ENCODE results near the gene USP48. TPM values are rescaled to one million over a fixed set of nuclear protein-coding genes. Genes with fewer than 3 reads are reported as not detected.

USP48 gene
- total RNA-seq, 2 experiments from 2014 or later = 73.3 to 76.0 TPM

DNA sequence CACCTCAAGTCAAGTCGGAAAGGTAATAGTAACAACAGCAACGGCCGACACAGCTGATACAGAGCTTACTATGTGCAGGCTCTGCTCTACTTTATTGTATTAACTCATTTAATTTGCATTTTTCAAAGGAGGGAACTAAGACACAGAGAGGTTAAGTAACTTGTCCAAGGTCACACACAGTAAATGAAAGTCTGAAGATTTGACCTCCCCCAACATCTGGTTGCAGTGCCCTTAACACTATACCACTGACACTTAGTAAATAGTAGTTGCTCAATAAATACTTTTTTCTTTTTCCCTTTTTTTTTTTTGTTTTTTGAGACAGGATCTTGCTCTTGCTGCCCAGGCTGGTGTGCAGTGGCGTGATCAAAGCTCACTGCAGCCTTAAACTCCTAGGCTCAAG is 153.0 kb downstream of the USP48 start:
- ATAC-seq (ENCODE audit: poor library complexity) (no peak), DNase-seq (no peak)
- intact Hi-C loops (cut with DNase I, micrococcal nuclease) = no loop called here
- Mint-ChIP-seq H3K9me3 (no peaks in the 10 kb centered on the region), H3K36me3 (ENCODE audit: low read depth) (no peaks in the 10 kb centered on the region), H3K4me3 (no peak overlapping the region), H3K27me3 (peaks cover 7% of the 10 kb centered on the region), H3K27ac (no peak overlapping the region), H3K4me1 (ENCODE audit: low read depth) (no peaks in the 10 kb centered on the region)
- Histone ChIP-seq H3K4me1 (ENCODE audit: insufficient read depth, low read length) (no peaks in the 10 kb centered on the region), H3K9me3 (ENCODE audit: control insufficient read depth in 1 of 2, insufficient read depth in 1 of 2, low read length in 2 of 2) (peaks cover 0 to 4% of the 10 kb centered on the region in 2 experiments), H3K27me3 (ENCODE audit: control insufficient read depth in 1 of 2, insufficient read depth in 2 of 2, low read length in 2 of 2) (peaks cover 0 to 11% of the 10 kb centered on the region in 2 experiments), H3K4me3 (ENCODE audit: low read length) (no peak overlapping the region), H3K27ac (ENCODE audit: low read depth in 1 of 2, low read length in 2 of 2) (no peak overlapping the region), H3K36me3 (ENCODE audit: insufficient read depth, low read length) (no peaks in the 10 kb centered on the region)
- TF ChIP-seq CTCF (IDR thresholded peaks at IDR 0.05) = no peak
- ChIA-PET CTCF (no interaction called here), POLR2A (no interaction called here)

DNA sequence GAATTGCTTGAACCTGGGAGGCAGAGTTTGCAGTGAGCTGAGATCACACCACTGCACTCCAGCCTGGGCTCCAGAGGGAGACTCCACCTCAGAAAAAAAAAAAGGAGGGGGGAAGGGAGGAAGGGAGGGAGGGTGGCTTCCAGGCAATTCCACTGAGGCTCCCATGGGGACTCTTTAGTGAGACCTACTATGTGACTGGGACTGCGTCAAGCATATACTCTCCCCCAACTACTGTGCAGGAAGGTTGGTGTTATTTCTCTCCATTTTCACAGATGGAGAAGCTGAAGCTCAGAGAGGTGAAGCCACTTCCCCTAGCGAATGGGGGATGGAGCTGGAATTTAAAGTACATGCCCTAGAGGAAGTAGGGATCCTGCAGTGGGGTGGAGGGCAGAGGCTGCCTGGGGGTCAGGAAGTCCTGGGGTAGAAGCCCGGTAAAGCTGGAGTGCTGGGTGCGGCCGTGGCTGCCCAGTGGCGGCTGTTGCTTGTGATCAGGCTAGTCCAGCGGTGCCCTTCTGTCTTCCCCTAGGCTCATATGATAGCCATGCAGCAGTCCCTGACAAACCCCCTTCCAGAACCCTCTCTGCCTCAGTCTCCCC is 154.1 kb downstream of the USP48 start:
- intact Hi-C loops (cut with DNase I, micrococcal nuclease) = no loop called here
- ChIA-PET CTCF (interaction anchor here (0.6 kb wide), 1 partner anchor 411 kb away, joined by 3 read pairs; no protein-coding TSS in a partner anchor), POLR2A (no interaction called here)
- Histone ChIP-seq H3K27me3 (ENCODE audit: control insufficient read depth in 1 of 2, insufficient read depth in 2 of 2, low read length in 2 of 2) (peaks cover 0 to 14% of the 10 kb centered on the region in 2 experiments), H3K36me3 (ENCODE audit: insufficient read depth, low read length) (no peaks in the 10 kb centered on the region), H3K4me3 (ENCODE audit: low read length) (no peak overlapping the region), H3K4me1 (ENCODE audit: insufficient read depth, low read length) (no peaks in the 10 kb centered on the region), H3K9me3 (ENCODE audit: control insufficient read depth in 1 of 2, insufficient read depth in 1 of 2, low read length in 2 of 2) (no peaks in the 10 kb centered on the region), H3K27ac (ENCODE audit: low read depth in 1 of 2, low read length in 2 of 2) (no peak overlapping the region)
- H3K4me1 Mint-ChIP-seq (ENCODE audit: low read depth) = no peaks in the 10 kb centered on the region
- no peak for TF ChIP-seq CTCF (IDR thresholded peaks at IDR 0.05)
- ATAC-seq (ENCODE audit: poor library complexity) (no peak), DNase-seq (no peak)
- no peak overlapping the region for H3K4me3 Mint-ChIP-seq
- no peaks in the 10 kb centered on the region for H3K9me3 Mint-ChIP-seq
- H3K36me3 Mint-ChIP-seq (ENCODE audit: low read depth) = no peaks in the 10 kb centered on the region
- no peak overlapping the region for H3K27ac Mint-ChIP-seq
- peaks cover 9% of the 10 kb centered on the region for H3K27me3 Mint-ChIP-seq

Other genes with a start within 250 kb of the USP48 start
- under 1 TPM; 0.20 to 0.44 TPM for gene RAP1GAP, start 113.8 kb downstream of the USP48 start, total RNA-seq
- gene LDLRAD2, start 29.1 kb upstream of the USP48 start, total RNA-seq = not detected
- 10 to 100 TPM; 10.8 to 11.0 TPM for gene HSPG2, start 154.2 kb upstream of the USP48 start, total RNA-seq
- gene CELA3B, start 193.9 kb upstream of the USP48 start, total RNA-seq = not detected
- gene CELA3A, start 218.5 kb upstream of the USP48 start, total RNA-seq = not detected

All from CD4-positive, alpha-beta T cell (primary cell).